WI38 (cell line): ENCODE measurements around the gene DMAC2L.
"Not testable (repeated sequence)": the region's sequence is repeated elsewhere in the genome, so short reads cannot be mapped to it uniquely, and the experiment has no call there.

Experiments
- H3K4me3 ChIP-seq: 2 replicates; pipeline ENCODE4 v1.5.1; 2011; ENCODE audit warnings: low read depth, mild to moderate bottlenecking, control low read depth, low read length
- TF ChIP-seq, protein P1 (sequence below): IDR thresholded peaks from 2 replicates; pipeline ENCODE4 v1.5.1; 2012; ENCODE audit warnings: low read depth, mild to moderate bottlenecking, control low read depth, low read length

Gene DMAC2L

DNA sequence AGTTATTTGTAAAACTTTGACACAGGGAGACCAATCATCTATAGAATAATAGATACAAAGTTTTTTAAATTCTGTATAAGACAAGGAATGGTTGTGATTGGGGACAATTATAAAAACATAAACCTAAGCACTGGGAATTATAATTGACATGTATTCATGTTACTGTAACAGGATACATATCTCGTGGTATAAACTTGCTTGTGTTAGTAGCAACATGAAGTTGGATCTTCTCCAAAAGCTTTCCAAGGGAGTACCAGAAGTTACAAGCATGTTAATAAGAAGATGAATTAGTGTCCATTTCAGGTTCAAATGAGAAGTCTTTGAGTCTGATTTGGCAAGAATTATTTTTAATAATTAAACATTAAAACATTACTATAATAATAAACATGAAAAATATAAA lies 42.4 kb downstream of the DMAC2L start:
- TF ChIP-seq, protein P1, sequence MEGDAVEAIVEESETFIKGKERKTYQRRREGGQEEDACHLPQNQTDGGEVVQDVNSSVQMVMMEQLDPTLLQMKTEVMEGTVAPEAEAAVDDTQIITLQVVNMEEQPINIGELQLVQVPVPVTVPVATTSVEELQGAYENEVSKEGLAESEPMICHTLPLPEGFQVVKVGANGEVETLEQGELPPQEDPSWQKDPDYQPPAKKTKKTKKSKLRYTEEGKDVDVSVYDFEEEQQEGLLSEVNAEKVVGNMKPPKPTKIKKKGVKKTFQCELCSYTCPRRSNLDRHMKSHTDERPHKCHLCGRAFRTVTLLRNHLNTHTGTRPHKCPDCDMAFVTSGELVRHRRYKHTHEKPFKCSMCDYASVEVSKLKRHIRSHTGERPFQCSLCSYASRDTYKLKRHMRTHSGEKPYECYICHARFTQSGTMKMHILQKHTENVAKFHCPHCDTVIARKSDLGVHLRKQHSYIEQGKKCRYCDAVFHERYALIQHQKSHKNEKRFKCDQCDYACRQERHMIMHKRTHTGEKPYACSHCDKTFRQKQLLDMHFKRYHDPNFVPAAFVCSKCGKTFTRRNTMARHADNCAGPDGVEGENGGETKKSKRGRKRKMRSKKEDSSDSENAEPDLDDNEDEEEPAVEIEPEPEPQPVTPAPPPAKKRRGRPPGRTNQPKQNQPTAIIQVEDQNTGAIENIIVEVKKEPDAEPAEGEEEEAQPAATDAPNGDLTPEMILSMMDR, result no peak
- no peak overlapping the region for H3K4me3 ChIP-seq

DNA sequence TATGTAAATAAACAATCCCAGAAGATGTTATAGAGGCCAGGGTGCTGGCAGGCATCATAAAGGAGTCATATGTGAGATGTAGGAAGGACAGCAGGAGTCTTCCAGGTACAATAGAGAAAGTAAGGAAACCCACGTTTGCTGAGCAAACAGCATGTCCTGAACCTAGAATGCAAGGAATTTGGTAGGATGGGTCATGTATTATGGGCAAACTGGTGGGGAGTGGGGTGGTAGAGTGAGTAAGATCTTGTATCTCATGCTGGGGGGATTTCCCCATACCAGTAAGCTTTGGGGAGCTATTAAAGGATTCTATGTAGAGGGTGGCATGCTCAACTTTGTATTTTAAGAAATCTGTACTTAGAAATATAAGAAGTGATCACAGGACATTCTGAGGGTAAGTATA lies 43.6 kb downstream of the DMAC2L start:
- no peak overlapping the region for H3K4me3 ChIP-seq
- TF ChIP-seq, protein P1, result no peak

DNA sequence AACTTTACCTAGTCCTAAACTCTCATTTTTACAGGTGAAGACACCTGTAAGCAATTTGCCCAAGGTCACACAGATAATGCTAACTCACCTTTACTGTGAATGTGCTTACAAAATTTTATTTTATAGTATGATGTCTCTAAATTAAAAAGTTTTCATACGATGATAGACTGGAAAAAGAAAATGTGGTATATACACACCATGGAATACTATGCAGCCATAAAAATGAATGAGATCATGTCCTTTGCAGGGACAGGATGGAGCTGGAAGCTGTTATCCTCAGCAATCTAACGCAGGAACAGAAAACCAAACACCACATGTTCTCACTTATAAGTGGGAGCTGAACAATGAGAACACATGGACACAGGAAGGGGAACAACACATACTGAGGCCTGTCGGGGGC lies 44.2 kb downstream of the DMAC2L start:
- not testable (repeated sequence) for H3K4me3 ChIP-seq

DNA sequence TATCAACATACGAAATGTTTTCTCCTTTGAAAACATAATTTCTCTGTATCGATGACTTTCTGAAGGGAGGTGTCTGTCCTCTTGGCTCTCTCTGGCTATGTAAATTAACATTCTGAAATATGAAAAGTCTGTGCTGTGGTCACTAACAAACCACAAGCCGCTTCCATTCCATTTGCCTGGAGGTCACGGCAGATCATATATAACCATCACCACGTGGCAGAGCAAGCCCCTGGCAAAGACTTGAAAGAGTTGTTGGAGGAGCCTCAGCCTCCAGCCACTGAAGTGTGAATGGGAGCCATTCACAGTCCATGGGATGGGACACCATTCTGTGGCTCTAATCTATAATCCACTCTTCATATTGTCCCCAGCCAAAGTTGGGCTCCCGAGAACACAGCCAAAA lies 45.0 kb downstream of the DMAC2L start:
- TF ChIP-seq, protein P1, result no peak
- H3K4me3 ChIP-seq, result no peak overlapping the region

DNA sequence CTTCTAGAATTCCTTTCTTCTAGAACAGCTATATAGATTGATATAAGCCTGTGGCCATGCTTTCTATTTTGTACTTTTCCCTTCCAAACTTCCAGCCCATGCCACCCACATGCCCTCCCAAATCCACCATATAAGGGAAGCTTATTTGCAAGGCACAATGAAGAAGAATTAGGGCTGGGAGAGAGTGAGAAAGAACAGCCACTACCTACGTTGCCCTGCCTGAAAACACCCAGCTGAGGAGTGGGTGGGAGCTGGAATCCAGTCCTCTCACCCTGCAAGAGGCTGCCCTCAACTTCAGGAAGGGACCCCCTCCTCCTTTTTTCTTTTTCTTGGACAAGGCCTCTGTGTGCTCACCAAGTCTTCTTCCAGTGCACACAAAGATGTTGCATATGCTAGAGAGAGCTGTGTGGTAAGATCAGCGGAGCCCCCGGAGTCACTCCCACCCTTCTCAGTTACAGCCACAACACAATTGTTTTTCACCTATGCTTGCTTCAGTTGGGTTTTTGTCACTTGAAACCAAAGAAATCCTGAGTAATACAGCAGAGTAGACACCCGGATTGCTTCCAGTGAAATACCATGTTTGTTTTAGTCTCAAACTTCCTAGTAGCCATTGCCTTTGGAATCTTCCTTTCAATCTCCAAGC lies 45.8 kb downstream of the DMAC2L start:
- H3K4me3 ChIP-seq, result no peak overlapping the region
- TF ChIP-seq, protein P1, result no peak

DNA sequence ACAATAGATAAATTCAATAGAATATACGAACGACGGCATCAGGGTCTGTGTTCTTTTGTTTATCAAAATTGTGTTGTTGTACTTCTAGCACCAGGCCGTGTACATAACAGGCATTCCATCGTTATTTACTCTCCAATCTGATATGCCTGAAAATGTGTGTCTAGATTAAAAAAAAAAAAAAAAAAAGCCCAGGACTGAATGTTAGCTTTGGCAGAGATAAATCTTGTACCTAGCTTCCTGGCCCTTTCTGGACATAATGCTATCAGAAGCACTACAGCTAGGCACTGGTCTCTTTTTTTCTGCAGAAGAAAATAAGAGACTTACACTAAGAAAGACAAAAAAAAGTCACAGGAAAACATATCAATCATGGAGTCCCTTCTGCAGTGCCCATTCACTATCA lies 47.5 kb downstream of the DMAC2L start:
- TF ChIP-seq, protein P1, result no peak

DNA sequence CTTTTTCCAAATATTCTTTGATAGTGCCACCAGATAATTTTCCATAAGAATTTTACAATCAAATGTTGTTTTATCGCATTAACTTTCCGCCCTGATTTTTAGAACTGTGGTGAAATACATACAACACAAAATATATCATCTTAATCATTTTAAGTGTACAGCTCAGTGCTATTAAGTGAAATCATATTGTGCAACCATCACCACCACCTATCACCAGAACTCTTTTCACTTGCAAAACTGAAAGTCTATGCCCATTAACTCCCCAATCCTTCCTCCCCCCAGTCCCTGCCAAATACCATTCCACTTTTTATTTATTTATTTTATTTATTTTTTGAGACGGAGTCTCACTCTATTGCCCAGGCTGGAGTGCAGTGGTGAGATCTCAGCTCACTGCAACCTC lies 48.0 kb downstream of the DMAC2L start:
- H3K4me3 ChIP-seq, result no peak overlapping the region
- TF ChIP-seq, protein P1, result no peak

More for the DNA sequence above, 47.5 kb downstream of the DMAC2L start:
- no peak overlapping the region for H3K4me3 ChIP-seq

DNA sequence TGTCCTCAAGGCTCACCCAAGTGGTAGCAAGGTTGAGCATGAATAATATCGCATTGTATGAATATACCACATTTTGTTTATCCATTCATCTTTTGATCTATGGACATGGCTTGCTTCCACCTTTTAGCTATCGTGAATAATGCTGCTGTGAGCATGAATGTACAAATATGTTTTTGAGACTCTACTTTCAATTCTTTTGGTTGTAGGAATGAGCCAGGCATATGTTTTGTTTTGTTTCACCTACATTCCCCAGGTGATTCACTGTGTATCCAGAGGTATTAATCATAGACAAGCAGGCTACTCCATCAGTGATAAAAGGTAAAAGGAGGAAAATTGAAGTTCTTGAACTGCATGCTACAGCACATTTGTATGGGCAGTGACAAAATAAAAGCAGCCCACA lies 48.7 kb downstream of the DMAC2L start:
- TF ChIP-seq, protein P1, result no peak
- no peak overlapping the region for H3K4me3 ChIP-seq

DNA sequence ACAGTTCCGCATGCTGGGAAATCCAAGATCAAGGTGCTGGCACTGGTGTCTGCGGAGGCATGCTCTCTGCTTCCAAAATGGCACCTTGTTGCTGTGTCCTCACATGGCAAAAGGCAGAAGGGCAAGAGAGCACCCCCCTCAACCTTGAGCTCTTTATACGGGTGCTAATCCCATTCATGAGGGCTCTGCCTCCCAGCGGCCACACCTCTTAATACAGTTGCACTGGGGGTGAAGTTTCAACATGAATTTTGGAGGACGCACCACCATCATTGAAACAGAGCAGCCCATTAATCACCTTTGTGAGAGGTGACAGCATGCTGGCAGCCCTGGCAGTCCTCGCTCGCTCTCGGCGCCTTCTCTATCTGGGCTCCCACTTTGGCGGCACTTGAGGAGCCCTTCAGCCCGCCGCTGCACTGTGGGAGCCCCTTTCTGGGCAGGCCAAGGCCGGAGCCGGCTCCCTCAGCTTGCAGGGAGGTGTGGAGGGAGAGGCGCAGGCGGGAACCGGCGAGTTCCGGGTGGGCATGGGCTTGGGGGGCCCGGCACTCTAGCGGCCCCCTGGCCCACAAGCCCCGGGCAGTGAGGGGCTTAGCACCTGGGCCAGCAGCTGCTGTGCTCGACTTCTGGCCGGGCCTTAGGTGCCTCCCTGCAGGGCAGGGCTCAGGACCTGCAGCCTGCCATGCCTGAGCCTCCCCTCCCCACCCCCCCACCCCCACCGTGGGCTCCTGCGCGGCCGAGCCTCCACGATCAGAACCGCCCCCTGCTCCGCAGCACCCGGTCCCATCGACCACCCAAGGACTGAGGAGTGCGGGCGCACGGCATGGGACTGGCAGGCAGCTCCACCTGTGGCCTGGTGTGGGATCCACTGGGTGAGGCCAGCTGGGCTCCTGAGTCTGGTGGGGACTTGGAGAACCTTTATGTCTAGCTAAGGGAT lies 49.6 kb downstream of the DMAC2L start:
- not testable (repeated sequence) for H3K4me3 ChIP-seq
